AG04450 (cell line): ENCODE results near the gene EDNRA. TPM values are rescaled to one million over a fixed set of nuclear protein-coding genes. Genes with fewer than 3 reads are reported as not detected.

Source experiments
- CTCF ChIA-PET: fragments of 300-600, 350-600 bp; formaldehyde crosslinking; extraction: SDS; loops from one replicate; lab custom pipeline; 2022; ENCODE audit warnings: antibody characterized with exemption, inconsistent platforms; lab: Charles Lee
- POLR2A ChIA-PET: fragments of 350-600 bp; formaldehyde crosslinking; extraction: SDS; loops from one replicate; lab custom pipeline; 2021; ENCODE audit warnings: antibody characterized with exemption, inconsistent platforms; lab: Yijun Ruan, JAX
- DNase-seq: peaks from one replicate; pipeline ENCODE4 v3.0.0-alpha.2; 2011; ENCODE audit warnings: low read depth, low spot score
- H3K27ac ChIP-seq: one replicate; pipeline ENCODE4 v1.5.1; 2012; ENCODE audit warnings: low read depth, low read length, control low read depth
- H3K27me3 ChIP-seq: one replicate; pipeline ENCODE4 v1.6.0; 2012; ENCODE audit warnings: low read length; ENCODE audit not compliant: control insufficient read depth, insufficient read depth
- H3K4me3 ChIP-seq: 2 replicates; pipeline ENCODE4 v1.5.1; 2011; ENCODE audit warnings: mild to moderate bottlenecking, low read depth, low read length, control low read depth
- H3K9me3 ChIP-seq: 2 replicates; pipeline ENCODE4 v1.5.1; 2012; ENCODE audit warnings: low read length; ENCODE audit not compliant: control insufficient read depth, insufficient read depth
- CTCF ChIP-seq: IDR thresholded peaks from 2 replicates; pipeline ENCODE4 v1.5.1; 2011; ENCODE audit warnings: low read depth, low read length, control low read depth, inconsistent platforms
- polyA plus RNA-seq: library from polyadenylated mRNA; depleted of rRNA; stranded (reverse); fragments of >200 nt; gene quantifications from 2 replicates; pipeline ENCODE4 v1.2.3, GENCODE V29; 2011

The EDNRA gene
- polyA plus RNA-seq, 1 experiment = 38.4 TPM

GRCh38 chr4:147535124-147535523, 54.2 kb downstream of the EDNRA start:
- Histone ChIP-seq H3K27me3 (no peaks in the 10 kb centered on the region), H3K4me3 (no peak overlapping the region), H3K27ac (no peak overlapping the region), H3K9me3 (no peaks in the 10 kb centered on the region)
- TF ChIP-seq CTCF = no peak
- POLR2A ChIA-PET = no interaction called here
- CTCF ChIA-PET = interaction anchor here (0.7 to 3.4 kb wide), 3 partner anchors 16 to 374 kb away, joined by 3 to 15 read pairs (median 8); no protein-coding TSS in a partner anchor
- DNase-seq = no peak

GRCh38 chr4:147538711-147539110, 57.8 kb downstream of the EDNRA start:
- Histone ChIP-seq H3K4me3 (no peak overlapping the region), H3K27ac (no peak overlapping the region), H3K9me3 (no peaks in the 10 kb centered on the region), H3K27me3 (no peaks in the 10 kb centered on the region)
- ChIA-PET POLR2A (no interaction called here), CTCF (interaction anchor here (1.1 kb wide), 1 partner anchor 20 kb away, joined by 4 read pairs; no protein-coding TSS in a partner anchor)
- TF ChIP-seq CTCF = no peak
- no peak for DNase-seq

- POLR2A ChIA-PET = no interaction called here
- Histone ChIP-seq H3K9me3 (no peaks in the 10 kb centered on the region), H3K27ac (no peak overlapping the region), H3K27me3 (no peaks in the 10 kb centered on the region), H3K4me3 (no peak overlapping the region)
- DNase-seq = no peak
- CTCF ChIA-PET = interaction anchor here (0.9 to 1.9 kb wide), 4 partner anchors 15 to 379 kb away, joined by 4 to 8 read pairs (median 6); no protein-coding TSS in a partner anchor
- no peak for TF ChIP-seq CTCF
Observed at GRCh38 chr4:147539959-147540358, 59.1 kb downstream of the EDNRA start.

- ChIA-PET CTCF (no interaction called here), POLR2A (no interaction called here)
- H3K4me3 ChIP-seq = no peak overlapping the region
- no peak for TF ChIP-seq CTCF
- no peaks in the 10 kb centered on the region for H3K27me3 ChIP-seq
- DNase-seq = no peak
- H3K9me3 ChIP-seq = no peaks in the 10 kb centered on the region
- no peak overlapping the region for H3K27ac ChIP-seq
Observed at GRCh38 chr4:147542229-147542990, 61.5 kb downstream of the EDNRA start.

GRCh38 chr4:147543034-147543433, 62.1 kb downstream of the EDNRA start:
- ChIA-PET POLR2A (no interaction called here), CTCF (no interaction called here)
- no peak for DNase-seq
- H3K4me3 ChIP-seq = no peak overlapping the region
- TF ChIP-seq CTCF = no peak
- H3K27me3 ChIP-seq = no peaks in the 10 kb centered on the region
- no peak overlapping the region for H3K27ac ChIP-seq
- H3K9me3 ChIP-seq = no peaks in the 10 kb centered on the region
